Mesenchymal stem cell (in vitro differentiated cells and primary cell): ENCODE data around the gene ITGAV.

Experiments used
- DNase-seq: peaks from one replicate; pipeline ENCODE4 v3.0.0-alpha.2; 2013
- H2AFZ ChIP-seq: one replicate; pipeline ENCODE4 v1.6.1; 2013; ENCODE audit warnings: low read depth, mild to moderate bottlenecking, control low read depth, inconsistent platforms, low read length, moderate library complexity
- H2AK5ac ChIP-seq: 2 replicates; pipeline ENCODE4 v1.6.1; 2013; ENCODE audit warnings: low read length, moderate library complexity, mild to moderate bottlenecking, inconsistent platforms; ENCODE audit not compliant: severe bottlenecking
- H2BK120ac ChIP-seq: one replicate; pipeline ENCODE4 v1.6.1; 2013; ENCODE audit warnings: low read depth, mild to moderate bottlenecking, inconsistent platforms, low read length, moderate library complexity
- H2BK12ac ChIP-seq, 2 experiments: one replicate each; pipeline ENCODE4 v1.6.1; 2013; ENCODE audit warnings: inconsistent platforms in 2 of 2, low read length in 2 of 2, mild to moderate bottlenecking in 2 of 2, moderate library complexity in 2 of 2, control low read depth in 1 of 2
- H2BK15ac ChIP-seq: one replicate; pipeline ENCODE4 v1.6.1; 2013; ENCODE audit warnings: mild to moderate bottlenecking, low read depth, inconsistent platforms; ENCODE audit not compliant: poor library complexity, severe bottlenecking
- H2BK5ac ChIP-seq: 2 replicates; pipeline ENCODE4 v1.6.1; 2013; ENCODE audit warnings: low read depth, mild to moderate bottlenecking, low read length, control low read depth, inconsistent platforms; ENCODE audit not compliant: poor library complexity, severe bottlenecking
- H3K14ac ChIP-seq, 2 experiments: one replicate each; pipeline ENCODE4 v1.6.1; 2013; ENCODE audit warnings: inconsistent platforms in 2 of 2, low read length in 2 of 2, control low read depth in 1 of 2, mild to moderate bottlenecking in 1 of 2, moderate library complexity in 1 of 2
- H3K18ac ChIP-seq, 2 experiments: one replicate each; pipeline ENCODE4 v1.6.1; 2013; ENCODE audit warnings: inconsistent platforms in 2 of 2, low read length in 2 of 2, control low read depth in 1 of 2, low read depth in 1 of 2, mild to moderate bottlenecking in 1 of 2
- H3K23ac ChIP-seq, 2 experiments: one replicate each; pipeline ENCODE4 v1.6.1; 2013; ENCODE audit warnings: inconsistent platforms in 2 of 2, low read length in 2 of 2, mild to moderate bottlenecking in 2 of 2, moderate library complexity in 2 of 2, control low read depth in 1 of 2
- H3K27ac ChIP-seq: 2 replicates; pipeline ENCODE4 v1.5.1; 2013; ENCODE audit warnings: mild to moderate bottlenecking, moderate library complexity, low read length, control low read depth, inconsistent platforms; ENCODE audit not compliant: poor library complexity, severe bottlenecking
- H3K27me3 ChIP-seq, 2 experiments: 2 replicates each; pipeline versions ENCODE4 v1.6.1 to v1.7.0; 2013; ENCODE audit warnings: low read length in 2 of 2, mild to moderate bottlenecking in 2 of 2, moderate library complexity in 2 of 2, control low read depth in 1 of 2, inconsistent platforms in 1 of 2; ENCODE audit not compliant: control insufficient read depth in 1 of 2, insufficient read depth in 1 of 2
- H3K36me3 ChIP-seq, 2 experiments: 2 replicates each; pipeline versions ENCODE4 v1.6.1 to v1.7.0; 2013; ENCODE audit warnings: low read length in 2 of 2, control low read depth in 1 of 2, inconsistent platforms in 1 of 2, low read depth in 1 of 2, mild to moderate bottlenecking in 1 of 2; ENCODE audit not compliant: insufficient read depth in 2 of 2, control insufficient read depth in 1 of 2
- H3K4ac ChIP-seq, 2 experiments: one replicate each; pipeline ENCODE4 v1.6.1; 2013; ENCODE audit warnings: inconsistent platforms in 2 of 2, low read length in 2 of 2, mild to moderate bottlenecking in 2 of 2, moderate library complexity in 2 of 2, control low read depth in 1 of 2, low read depth in 1 of 2
- H3K4me1 ChIP-seq: 2 replicates; pipeline ENCODE4 v1.6.1; 2013; ENCODE audit warnings: low read depth, low read length, control low read depth; ENCODE audit not compliant: control insufficient read depth, insufficient read depth
- H3K4me2 ChIP-seq: 2 replicates; pipeline ENCODE4 v1.6.1; 2013; ENCODE audit warnings: low read length, mild to moderate bottlenecking, inconsistent platforms; ENCODE audit not compliant: poor library complexity, severe bottlenecking
- H3K4me3 ChIP-seq, 2 experiments: 2 replicates each; pipeline versions ENCODE4 v1.5.1 to v1.7.0; 2013; ENCODE audit warnings: low read length in 2 of 2, mild to moderate bottlenecking in 2 of 2, control low read depth in 1 of 2, low read depth in 1 of 2; ENCODE audit not compliant: insufficient read depth in 1 of 2
- H3K79me1 ChIP-seq: replicated peaks from 2 replicates; pipeline ENCODE4 v1.6.1; 2013; ENCODE audit warnings: mild to moderate bottlenecking, control low read depth, low read length, inconsistent platforms; ENCODE audit not compliant: poor library complexity, severe bottlenecking
- H3K9ac ChIP-seq: 2 replicates; pipeline ENCODE4 v1.7.0; 2013; ENCODE audit warnings: mild to moderate bottlenecking, low read length, moderate library complexity
- H3K9me3 ChIP-seq: 2 replicates; pipeline ENCODE4 v1.7.0; 2013; ENCODE audit warnings: mild to moderate bottlenecking, low read length; ENCODE audit not compliant: control insufficient read depth
- H4K8ac ChIP-seq: one replicate; pipeline ENCODE4 v1.6.1; 2013; ENCODE audit warnings: inconsistent platforms, mild to moderate bottlenecking, low read length, moderate library complexity
- H4K91ac ChIP-seq: one replicate; pipeline ENCODE4 v1.6.1; 2013; ENCODE audit warnings: mild to moderate bottlenecking, low read length, inconsistent platforms
- WGBS: methylation state at CpG from one replicate; pipeline ENCODE4 v1.1.7; 2013; ENCODE audit warnings: mixed read lengths; 5-methylcytosine and 5-hydroxymethylcytosine counted together

Gene ITGAV

DNA sequence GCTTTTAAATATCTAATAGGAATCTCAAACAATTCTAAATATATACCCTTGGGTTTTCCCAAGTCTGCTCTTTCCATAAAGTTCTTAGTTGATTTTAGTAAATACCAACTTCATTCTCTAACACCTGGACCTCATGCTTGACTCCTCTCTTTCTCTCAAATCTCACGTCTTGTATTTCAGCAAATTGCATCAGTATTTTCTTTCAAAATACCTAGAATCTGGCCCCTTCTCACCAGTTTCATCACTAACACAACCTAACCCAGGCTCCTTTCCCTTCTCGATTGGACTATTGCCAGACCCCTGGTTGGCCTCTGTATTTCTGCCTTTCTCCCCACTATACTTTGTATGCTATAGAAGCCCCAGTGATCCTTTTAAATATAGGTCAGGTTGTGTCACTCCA lies 81.0 kb downstream of the ITGAV start:
- Histone ChIP-seq H3K9me3 (peaks cover 21% of the 10 kb centered on the region), H3K14ac (no peak overlapping the region), H3K18ac (no peak overlapping the region), H2BK12ac (no peak overlapping the region), H4K8ac (no peak overlapping the region), H3K4me2 (no peak overlapping the region), H2AK5ac (no peak overlapping the region), H3K36me3 (peaks cover 27 to 96% of the 10 kb centered on the region in 2 experiments), H3K9ac (no peak overlapping the region), H3K79me1 (peaks cover 12% of the 10 kb centered on the region), H2AFZ (no peak overlapping the region), H3K27ac (no peak overlapping the region), H2BK15ac (no peak overlapping the region), H3K23ac (no peak overlapping the region), H3K4me3 (no peak overlapping the region), H4K91ac (no peak overlapping the region), H3K27me3 (no peaks in the 10 kb centered on the region), H2BK120ac (no peak overlapping the region), H2BK5ac (no peak overlapping the region), H3K4ac (no peak overlapping the region), H3K4me1 (no peaks in the 10 kb centered on the region)
- 100% methylated on average over 2 of the region's 2 CpGs for WGBS
- DNase-seq: no peak

GRCh38 chr2:186675380-186675779 lies 85.5 kb downstream of the ITGAV start:
- no peak overlapping the region for H2BK5ac ChIP-seq
- no CpG with 5 or more reads among the region's 1 CpG for WGBS
- peaks cover 21% of the 10 kb centered on the region for H3K9me3 ChIP-seq
- no peak overlapping the region for H3K9ac ChIP-seq
- no peak for DNase-seq
- H2AFZ ChIP-seq: no peak overlapping the region
- H3K4ac ChIP-seq: no peak overlapping the region
- no peak overlapping the region for H2BK15ac ChIP-seq
- H3K14ac ChIP-seq: no peak overlapping the region
- H3K4me1 ChIP-seq: no peaks in the 10 kb centered on the region
- H3K27me3 ChIP-seq: no peaks in the 10 kb centered on the region
- H3K4me3 ChIP-seq: no peak overlapping the region
- no peak overlapping the region for H2BK120ac ChIP-seq
- H3K4me2 ChIP-seq: no peak overlapping the region
- no peak overlapping the region for H3K23ac ChIP-seq
- H3K36me3 ChIP-seq: peaks cover 25 to 85% of the 10 kb centered on the region in 2 experiments
- H2BK12ac ChIP-seq: no peak overlapping the region
- H3K27ac ChIP-seq: no peak overlapping the region
- no peak overlapping the region for H4K91ac ChIP-seq
- H2AK5ac ChIP-seq: no peak overlapping the region
- no peak overlapping the region for H4K8ac ChIP-seq
- peaks cover 10% of the 10 kb centered on the region for H3K79me1 ChIP-seq
- no peak overlapping the region for H3K18ac ChIP-seq

DNA sequence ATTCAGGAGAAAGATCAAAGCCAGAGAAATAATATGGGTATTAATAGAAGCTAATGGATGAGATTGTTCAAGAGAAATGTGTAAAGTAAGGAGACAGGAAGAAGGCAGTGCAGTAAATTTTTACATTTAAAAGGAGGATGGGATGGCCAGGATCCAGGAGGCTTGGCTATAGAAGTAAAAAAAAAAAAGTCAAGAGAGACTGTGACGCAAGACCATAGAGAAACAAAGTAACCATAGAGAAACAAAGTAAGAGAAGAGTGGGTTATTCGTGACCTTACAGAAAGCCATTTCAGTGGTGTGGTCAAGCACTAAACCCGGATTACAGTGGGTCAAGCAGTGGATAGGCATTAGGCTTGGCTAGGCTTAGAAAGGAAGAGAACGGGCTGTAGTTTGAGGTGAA lies 93.5 kb downstream of the ITGAV start:
- no peak overlapping the region for H2BK15ac ChIP-seq
- no peak overlapping the region for H4K8ac ChIP-seq
- H3K4me2 ChIP-seq: no peak overlapping the region
- H3K9ac ChIP-seq: no peak overlapping the region
- WGBS: 85% methylated on average over 4 of the region's 4 CpGs
- H4K91ac ChIP-seq: no peak overlapping the region
- peaks cover 12% of the 10 kb centered on the region for H3K9me3 ChIP-seq
- H3K18ac ChIP-seq: no peak overlapping the region
- H2BK5ac ChIP-seq: no peak overlapping the region
- no peak overlapping the region for H3K27ac ChIP-seq
- no peak overlapping the region for H2AFZ ChIP-seq
- H3K36me3 ChIP-seq: peaks cover 2 to 17% of the 10 kb centered on the region in 2 experiments
- peak; percentile 27 for DNase-seq
- H2BK12ac ChIP-seq: no peak overlapping the region
- no peak overlapping the region for H3K14ac ChIP-seq
- H2AK5ac ChIP-seq: no peak overlapping the region
- H3K4me3 ChIP-seq: no peak overlapping the region
- H3K27me3 ChIP-seq: no peaks in the 10 kb centered on the region
- no peak overlapping the region for H3K4ac ChIP-seq
- no peaks in the 10 kb centered on the region for H3K4me1 ChIP-seq
- no peaks in the 10 kb centered on the region for H3K79me1 ChIP-seq
- H3K23ac ChIP-seq: no peak overlapping the region
- no peak overlapping the region for H2BK120ac ChIP-seq

GRCh38 chr2:186687807-186688211 lies 98.0 kb downstream of the ITGAV start:
- DNase-seq: peak; percentile 17
- H3K4me3 ChIP-seq: no peak overlapping the region
- H3K23ac ChIP-seq: no peak overlapping the region
- no peaks in the 10 kb centered on the region for H3K27me3 ChIP-seq
- H3K4me2 ChIP-seq: no peak overlapping the region
- no peak overlapping the region for H2BK5ac ChIP-seq
- no peaks in the 10 kb centered on the region for H3K4me1 ChIP-seq
- H3K27ac ChIP-seq: no peak overlapping the region
- no peak overlapping the region for H4K8ac ChIP-seq
- no peak overlapping the region for H3K14ac ChIP-seq
- no peak overlapping the region for H3K4ac ChIP-seq
- no peak overlapping the region for H2BK15ac ChIP-seq
- H2AK5ac ChIP-seq: no peak overlapping the region
- peaks cover 12% of the 10 kb centered on the region for H3K9me3 ChIP-seq
- H3K18ac ChIP-seq: no peak overlapping the region
- H3K79me1 ChIP-seq: no peaks in the 10 kb centered on the region
- H2BK120ac ChIP-seq: no peak overlapping the region
- H3K36me3 ChIP-seq: no peaks in the 10 kb centered on the region
- no peak overlapping the region for H3K9ac ChIP-seq
- no peak overlapping the region for H2AFZ ChIP-seq
- no peak overlapping the region for H4K91ac ChIP-seq
- WGBS: 96% methylated on average over 1 of the region's 2 CpGs
- H2BK12ac ChIP-seq: no peak overlapping the region
